AG08396 (cell line): ENCODE measurements around the gene RFPL3.
"Not testable (repeated sequence)": the region's sequence is repeated elsewhere in the genome, so short reads cannot be mapped to it uniquely, and the experiment has no call there.

Experiments
- DNase-seq: peaks from one replicate; pipeline ENCODE4 v3.0.0; 2012; ENCODE audit warnings: low spot score, mixed read lengths

RFPL3 gene

DNA sequence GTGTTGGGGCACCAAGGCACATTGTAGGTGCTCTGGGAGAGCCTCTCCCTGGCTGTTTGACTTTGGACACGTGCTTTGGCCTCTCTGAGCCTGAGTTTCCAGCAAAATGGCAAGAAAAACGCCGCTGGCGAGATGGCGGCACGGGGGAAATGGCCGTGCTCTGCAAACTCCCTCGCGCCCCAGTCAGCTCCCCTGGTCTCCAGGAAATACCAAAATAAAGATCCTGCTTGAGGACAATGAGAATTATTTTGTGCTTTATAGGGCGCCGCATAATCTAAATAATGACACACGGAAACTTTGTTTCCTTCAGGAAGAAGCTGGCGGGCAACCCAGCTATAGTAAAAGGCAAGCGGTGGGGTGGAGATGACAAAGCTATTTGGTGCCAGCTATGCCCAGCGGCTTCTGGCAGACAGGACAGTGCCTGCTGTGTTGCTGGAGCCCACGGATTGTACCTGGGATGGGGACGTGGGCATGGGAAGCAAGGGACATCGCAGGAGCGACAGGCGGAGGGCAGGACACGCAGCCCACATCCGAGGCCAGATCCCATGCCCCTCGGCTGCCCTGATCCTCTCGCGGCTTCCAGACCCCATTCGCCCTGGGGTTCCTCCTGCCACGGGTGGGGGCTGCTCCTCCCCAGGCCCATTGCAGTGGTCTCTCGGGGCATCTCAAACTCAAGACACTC lies 26.3 kb upstream of the RFPL3 start:
- no peak for DNase-seq

DNA sequence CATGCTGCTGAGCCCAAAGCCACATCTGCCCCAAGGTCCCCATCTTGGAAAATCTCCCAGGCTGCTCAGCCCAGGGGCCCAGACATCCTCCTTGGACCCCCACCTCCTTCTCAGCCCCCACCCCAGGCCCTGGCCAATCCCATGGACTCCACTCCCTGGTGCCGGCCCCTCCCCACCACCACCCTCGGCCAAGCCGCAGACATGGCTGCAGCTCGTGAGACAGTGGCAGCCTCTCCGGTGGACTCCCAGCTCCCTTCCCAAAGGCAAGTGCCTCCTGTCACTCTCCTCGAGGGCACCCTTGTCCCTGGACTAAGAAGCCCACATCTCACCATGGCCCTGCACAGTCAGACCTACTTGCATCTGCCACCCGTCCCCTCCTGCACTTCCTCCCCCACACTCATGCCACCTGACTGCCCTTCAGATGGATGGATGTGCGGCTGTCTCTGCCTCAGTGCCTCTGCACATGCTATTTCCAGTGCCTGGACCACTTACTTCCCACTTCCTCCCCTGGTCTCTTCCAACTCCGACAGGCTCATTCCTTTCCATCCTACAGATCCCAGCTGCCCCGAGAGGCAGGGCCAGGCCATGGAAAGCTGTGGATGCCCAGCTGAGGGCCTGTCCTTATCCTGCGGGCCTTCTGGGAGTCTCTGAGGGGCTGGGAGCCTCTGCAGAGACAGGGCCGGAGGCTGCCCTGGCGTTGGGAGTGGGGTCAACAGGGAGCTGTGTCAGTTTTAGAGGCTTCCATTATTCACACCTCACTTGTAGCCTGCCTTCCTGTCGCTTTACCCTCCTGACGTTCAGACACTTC lies 25.5 kb upstream of the RFPL3 start:
- DNase-seq = no peak

DNA sequence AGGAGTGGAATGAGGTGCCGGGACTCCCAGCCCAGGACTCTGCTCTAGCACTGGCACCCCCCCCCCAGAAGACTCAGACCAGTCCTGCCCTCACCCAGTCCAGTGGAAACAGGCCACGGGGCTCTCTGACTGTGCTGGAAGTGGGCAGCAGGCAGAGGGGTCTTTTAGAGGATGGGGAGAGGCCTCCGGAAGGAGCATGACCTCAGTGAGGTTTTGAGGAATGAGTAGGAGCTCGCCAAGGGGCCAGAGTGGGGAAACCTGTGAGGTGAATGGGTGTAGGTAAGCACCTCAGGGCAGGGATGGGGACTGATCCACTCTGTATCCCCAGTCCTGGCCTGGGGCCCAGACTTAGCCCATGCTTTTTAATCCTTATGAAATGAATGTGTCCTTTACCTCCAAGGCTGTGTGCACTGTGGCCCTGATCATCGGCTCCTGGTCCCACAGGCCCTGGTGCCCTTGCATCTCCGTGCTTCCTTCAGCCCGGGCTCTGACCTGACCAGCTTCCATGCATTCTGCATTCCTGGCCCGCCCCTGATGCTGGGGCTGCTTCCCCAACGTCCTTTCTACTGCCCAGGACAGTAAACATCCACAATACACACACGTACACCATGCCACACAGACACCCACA lies 24.4 kb upstream of the RFPL3 start:
- no peak for DNase-seq

DNA sequence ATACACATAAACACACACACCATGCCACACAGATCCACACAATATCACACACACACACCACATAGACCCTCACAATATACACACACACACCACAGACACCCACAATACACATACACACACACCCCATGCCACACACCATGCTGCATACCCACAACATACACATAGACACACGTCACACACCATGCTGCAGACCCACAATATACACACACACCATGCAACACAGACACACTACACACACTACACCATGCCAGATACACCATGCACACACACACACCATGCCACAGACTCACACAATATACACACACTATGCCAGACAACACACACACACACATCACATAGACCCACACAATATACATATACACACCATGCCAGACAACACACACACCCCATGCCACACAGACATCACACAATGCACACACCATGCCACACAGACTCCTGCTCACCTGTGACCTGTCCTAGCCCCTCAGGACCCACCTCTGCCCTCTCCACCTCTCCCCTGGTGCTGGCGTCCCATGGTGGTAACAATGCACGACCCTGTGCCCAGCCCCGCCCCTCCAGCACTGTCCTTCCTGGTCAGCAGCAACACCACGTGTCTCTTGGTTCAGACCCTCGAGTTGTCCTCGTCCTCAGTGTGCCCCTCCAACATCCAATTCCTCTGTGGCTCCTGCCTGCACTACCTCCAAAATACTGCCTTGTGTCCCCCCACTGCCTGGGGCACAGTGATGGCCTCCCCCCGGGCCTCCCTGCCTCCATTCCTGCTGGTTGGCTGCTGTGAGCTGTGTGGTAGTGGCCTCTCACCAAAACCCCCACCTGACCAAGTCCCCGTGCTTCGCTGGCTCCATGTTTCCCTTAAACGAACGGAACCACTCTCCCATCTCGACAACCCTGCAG lies 23.7 kb upstream of the RFPL3 start:
- no peak for DNase-seq

DNA sequence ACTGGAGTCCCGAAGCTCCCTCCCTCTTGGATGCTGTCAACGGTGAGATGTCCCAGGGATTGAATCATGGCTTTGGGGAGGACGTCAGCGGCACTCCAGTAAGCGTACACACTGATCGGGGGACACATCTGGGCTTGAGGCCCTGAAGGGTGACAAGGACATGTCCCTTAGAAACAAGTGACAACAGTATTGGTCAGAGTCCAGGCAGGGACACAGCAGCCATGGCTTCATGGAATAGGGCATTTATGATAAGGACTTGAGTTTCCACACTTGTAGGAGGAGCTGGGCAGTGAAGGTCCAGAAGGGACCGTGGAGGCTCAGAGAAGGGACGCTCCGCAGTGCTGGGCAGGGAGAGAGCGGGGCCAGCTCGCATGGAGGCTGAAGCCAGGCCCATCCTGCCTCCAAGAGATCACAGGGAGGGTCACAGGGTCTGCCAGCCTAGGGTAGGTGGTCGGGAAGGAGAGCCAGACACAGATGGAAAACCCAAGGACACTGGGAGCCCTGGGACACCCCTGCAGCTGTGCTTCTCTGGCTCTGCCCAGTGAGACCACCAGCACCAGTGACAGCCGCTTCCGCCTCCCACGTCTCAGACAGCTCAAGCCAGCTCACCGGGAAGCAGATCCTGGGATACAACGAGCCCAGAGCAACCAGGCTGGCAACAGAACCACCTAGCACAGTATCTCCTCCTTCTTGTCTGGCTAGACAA lies 22.9 kb upstream of the RFPL3 start:
- DNase-seq = no peak

DNA sequence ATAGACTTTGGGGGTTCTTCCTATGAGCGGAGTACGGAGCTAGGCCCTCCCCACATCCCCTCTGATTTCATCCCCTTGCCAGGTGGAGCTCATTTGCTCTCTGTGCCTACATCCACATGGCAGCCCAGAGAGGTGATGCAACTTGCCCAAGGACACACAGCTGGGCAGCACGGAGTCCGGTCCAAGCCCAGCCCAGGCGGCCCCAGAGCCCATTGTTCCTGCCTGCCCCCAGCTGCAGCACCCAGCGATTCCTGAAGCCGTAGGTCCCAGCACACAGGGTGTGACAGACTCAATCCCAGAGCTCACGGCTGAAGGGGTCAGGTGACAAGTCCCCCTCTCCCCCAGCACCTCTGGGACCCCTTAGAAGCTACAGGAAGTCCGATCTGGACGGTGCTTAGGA lies 22.2 kb upstream of the RFPL3 start:
- no peak for DNase-seq

DNA sequence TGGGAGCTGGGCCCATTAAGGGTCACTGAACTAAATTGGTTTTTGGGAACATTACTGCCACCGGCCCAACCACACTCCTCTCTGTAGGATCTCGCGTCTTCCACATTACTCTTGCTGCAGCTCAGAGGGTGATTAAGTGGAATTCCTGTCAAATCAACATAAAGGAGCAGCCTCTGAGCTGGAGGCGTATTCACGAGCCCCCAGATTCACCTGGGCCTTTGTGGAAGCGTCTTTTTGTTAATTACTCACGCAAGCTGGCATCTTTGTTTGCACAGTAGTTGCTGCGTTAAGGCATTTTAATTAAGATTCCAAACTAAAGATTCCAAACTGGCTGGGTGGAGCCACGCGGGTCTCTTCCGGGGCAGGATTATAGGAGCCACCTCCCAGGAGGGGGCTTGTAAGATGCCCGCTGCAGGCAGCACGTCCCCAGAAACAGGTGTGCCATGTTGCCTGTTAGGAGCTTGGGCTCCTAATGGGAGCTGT lies 21.5 kb upstream of the RFPL3 start:
- no peak for DNase-seq

DNA sequence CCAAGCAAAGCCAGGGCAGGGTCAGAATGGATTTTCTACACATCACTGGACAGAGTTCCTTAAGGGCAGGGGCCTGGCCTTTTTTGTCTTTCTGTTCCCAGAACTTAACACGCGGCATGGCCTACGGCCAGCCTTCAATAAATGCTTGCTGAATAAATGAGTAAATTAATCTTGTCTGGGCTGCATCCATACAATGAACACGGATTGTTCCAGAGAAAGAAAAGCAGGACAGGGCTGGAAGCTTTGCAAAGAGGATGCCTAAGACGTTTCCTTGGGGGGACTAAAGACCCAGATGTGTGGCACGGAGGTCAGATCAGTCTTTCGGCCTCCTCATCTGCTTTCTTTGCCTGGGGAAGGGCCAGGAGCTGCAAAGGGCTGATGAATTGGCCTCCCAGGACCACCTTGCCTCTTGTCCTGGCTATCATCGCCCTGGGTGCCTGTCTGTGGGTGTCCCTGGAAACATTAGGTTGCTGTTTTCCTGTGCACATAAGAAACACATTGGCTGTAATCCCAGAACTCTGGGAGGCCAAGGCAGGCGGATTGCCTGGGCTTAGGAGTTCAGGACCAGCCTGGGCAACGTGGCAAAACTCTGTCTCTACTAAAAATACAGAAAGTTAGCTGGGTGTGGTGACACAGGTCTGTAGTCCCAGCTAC lies 20.8 kb upstream of the RFPL3 start:
- DNase-seq = no peak

DNA sequence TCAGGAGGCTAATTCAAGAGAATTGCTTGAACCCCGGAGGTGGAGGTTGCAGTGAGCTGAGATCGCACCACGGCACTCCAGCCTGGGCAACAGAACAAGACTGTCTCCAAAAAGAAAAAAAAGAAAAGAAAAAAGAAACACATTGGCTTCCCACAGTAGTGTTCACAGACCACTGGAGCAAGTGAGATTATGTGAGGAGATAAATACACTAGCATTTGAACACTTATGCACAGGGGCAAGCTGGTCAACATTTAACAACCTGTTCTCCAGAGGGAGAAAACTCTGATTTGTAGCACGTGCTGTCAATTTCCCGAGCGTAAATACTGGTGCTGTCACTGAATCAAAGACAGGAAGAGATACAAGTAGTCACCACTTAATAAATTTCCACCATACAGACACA lies 20.2 kb upstream of the RFPL3 start:
- DNase-seq = not testable (repeated sequence)

DNA sequence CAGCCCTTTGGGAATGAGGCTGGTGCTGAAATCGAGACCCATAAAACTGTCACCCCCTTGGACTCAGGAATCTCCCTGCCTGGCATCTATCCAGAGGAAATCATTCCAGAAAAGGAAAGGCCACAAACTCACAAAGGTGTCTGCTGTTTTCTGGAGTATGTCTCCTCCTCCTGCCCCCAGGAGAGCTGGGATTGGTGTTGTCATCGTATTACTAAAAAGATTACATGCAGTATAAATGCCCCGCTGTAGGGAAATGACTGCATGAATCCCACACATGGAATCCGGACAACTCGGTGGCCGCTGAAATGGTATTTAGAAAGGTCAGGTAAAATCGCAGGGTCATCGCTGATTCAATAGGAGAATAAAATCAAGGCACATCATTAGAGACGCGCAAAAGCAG lies 18.9 kb upstream of the RFPL3 start:
- DNase-seq = no peak

DNA sequence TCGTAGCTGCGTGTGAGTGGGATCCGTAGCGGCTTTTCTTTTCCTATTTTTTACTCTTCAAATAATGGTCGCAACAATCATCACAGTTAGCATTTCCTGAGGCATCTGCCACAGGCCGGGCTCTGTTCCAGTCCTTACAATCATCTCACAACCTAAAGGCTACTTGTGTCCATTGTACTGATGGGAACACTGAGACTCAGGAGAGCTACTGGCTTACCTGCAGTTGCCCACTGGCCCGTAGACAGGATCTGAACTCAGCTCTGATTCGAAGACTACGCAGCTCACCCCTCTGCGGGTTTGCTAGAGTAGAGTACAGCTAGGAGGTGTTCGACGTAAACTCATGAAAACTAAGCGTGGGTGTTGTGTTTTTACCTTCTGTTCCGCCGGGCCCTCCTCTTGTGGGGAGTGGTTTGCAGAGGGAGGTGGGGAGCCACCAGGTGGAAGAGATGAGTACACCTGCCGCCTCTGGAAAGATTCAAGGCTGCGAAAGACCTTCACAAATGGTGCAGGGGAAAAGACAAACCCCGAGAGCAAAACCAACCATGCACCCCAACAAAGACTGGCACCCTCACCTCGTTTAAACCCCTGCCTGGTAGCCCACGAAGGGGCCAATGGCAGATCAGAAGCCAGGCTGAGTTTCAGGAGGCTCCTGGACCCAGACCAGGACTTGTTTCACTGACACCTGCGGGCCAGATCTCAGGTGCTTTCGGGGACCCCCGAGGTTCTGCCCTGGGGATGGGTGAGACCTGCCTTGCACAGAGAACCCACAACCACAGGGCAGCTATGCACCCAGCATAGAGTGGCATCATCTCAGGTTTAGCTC lies 18.3 kb upstream of the RFPL3 start:
- no peak for DNase-seq

DNA sequence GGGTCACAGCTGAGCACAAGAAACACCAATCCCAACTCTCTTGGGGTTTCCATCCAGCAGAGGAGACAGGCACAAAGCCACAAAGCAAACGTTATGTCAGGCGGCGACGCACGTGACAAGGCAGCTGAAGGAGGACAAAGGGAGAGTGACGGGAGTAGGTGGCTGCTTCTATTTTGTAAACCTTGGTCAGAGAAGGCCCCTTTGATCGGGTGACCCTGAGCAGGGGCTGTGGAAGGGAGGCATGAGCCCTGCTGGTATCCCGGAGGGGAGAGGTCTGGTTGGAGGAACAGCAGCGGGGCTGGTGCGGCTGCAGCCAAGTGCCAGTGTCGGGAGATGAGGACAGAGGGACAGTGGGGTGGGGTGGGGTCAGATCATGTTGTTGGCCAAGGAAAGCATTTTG lies 17.3 kb upstream of the RFPL3 start:
- no peak for DNase-seq

DNA sequence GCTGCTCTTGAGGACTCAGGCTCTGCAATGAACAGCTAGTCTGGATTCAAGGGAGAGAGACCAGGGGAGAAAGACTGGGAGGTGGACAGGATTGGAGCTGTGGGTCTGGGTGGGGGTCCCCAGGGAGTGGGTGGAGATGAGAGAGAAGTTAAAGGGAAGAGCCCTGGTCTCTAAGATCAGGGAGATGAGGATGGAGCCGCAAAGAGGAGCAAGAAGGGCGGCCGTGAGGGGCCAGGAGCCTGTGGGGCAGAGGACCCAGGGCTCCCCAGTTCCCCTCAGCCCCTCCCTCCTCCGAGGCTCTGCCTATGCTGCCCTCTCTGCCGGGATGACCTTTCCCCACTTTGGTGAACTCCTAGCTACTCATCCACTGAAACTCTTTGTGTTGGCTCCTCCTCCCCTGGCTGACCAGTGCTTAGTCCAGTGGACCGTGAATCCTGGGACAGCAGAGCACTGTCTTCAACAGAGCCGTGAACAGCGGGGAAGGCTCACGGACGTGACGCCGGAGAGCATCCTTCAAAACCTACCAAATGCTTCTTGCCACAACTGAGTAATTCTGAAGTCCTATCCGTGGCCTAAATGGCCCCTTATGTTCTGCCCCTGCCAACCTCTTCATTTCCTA lies 16.4 kb upstream of the RFPL3 start:
- DNase-seq = no peak

DNA sequence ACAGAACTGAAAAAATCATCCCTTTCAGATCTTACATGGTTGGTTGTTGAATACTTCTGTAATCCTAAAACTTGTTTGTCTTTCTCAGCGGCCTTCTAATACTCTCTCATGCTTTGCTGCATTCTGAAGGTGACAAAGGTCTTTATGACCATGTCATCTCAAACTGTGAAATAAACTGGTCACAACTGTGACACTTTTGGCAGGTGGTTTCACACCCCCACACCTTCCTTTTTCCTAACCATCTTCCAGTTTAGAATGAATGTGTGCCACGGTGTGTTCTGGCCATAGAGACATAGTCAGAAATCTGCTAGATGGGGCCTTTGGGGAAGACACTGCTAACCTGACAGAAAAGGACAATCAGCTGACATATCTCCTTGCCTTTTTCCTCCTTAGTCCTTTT lies 14.7 kb upstream of the RFPL3 start:
- no peak for DNase-seq

DNA sequence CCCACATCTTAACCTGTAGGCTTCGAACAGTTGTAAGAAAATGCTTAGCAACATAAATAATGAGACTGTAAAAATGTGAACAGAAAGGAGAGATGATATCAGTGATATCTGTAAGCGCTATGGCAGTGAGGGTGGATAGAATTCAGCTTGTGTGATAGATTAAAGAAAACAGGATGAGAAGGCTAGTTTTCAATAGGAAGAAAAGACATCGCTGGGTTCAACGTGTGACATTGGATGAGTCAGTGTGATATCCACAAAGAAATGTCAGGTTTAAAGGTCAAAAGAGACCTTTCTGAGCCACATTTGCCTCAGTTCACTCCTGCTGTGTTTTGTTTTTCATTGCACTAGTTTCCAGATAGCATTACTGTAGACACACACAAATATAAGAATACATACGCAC lies 13.7 kb upstream of the RFPL3 start:
- no peak for DNase-seq

DNA sequence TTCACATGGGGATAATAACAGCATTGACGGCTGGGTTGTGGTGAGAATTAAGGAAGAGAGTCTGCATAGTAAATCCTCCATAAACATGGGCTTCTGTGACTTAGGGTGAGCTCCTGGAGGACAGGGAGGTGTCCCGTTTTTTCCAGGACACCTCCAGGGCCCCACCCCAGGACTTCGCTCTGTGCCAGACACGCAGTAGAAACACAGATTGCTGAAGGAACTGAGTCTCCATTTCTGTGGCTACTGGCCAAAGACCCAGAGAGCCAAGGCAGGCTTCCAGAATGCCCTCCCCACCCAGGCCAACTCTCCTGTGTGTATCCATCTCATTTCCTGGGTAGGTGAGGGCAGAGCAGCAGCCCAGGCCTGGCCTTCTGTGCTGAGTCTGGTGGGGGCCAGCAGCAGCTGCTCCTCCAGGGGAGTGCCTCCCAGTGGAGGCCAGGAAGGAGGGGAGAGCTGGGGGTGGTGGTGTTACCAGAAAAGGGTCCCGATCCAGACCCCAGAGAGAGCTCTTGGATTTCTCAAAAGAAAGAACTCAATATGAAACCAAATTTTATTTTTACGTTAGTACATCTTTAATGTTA lies 9.5 kb upstream of the RFPL3 start:
- no peak for DNase-seq

DNA sequence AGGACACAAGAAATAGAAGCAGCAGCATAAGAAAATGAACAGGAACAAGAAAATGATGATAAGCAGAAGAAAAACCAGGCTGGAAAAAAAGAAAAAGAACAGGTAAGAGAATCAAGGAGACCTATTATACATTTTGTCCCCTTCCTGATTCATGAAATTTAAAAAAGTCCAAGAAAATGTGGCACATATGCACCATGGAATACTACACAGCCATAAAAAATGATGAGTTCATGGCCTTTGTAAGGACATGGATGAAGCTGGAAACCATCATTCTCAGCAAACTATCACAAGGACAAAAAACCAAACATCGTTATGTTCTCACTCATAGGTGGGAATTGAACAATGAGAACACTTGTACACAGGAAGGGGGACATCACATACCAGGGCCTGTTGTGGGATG lies 5.8 kb upstream of the RFPL3 start:
- not testable (repeated sequence) for DNase-seq

DNA sequence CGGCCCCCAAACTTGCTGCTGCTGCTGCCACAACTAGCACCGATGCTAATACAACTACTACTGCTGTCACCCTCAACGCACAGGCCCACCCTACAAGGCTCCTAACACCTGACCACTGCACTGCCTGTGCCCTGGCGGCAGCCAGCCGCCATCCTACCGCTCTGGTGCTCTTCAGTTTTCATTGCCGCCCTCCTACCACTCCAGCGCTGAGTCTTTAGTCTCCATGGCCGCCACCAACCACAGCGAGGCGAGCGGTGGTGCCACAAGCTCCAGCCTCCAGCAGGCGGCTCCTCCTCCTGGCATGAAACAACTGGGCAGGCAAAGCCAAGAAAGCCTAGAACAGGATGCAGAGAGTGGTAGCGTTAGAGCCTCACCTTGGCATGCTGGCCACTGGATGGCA lies 5.0 kb upstream of the RFPL3 start:
- DNase-seq = no peak

DNA sequence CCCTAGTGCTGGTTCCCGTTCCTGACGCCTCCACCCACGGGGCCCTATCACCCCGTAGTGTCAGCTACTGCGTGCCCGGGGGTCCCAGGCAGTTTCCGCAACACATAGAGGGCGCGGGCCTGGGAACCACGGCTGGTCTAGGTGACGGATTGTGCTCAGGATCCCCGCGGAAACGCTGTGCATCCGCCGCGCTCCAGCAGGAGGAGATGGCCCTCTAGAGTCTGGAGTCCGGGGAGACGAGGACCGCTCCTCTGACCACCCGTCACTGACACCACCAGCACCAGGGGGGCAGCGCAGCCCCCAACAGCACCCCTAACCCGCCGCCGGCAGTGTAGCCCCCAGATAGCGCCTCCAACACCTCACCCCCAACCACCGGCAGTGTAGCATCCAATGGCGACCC lies 4.4 kb upstream of the RFPL3 start:
- no peak for DNase-seq
